ENCODE results near the gene DUS2.

DNA sequence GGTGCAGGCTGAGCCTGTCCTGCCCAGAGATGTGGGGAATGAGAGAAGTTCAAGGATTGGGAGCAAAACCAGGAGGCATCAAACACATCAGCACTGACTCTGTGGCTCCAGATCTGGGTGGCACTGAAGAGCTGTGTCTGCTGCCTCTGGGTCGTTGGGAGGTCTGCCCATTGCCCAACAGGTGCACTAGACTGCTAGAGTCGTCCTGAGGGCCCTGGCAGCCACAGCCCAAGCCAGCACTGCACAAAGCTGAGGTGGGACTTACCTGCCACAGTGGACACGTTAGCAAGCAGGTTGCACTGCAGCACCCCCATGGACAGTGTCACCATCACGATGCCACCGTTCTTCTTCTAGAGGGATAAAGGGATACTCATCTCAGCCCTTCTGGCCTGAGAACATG is 46.1 kb upstream of the DUS2 start:
- TF ChIP-seq POLR2A (IDR thresholded peaks at IDR 0.05) (no peak), EP300 (IDR thresholded peaks at IDR 0.05) (no peak), CTCF (IDR thresholded peaks at IDR 0.05) (no peak)

All from ovary (tissue), 3 donors.